HCT116 (cell line): Measurements from ENCODE around the gene GLTP. TPM values are rescaled to one million over a fixed set of nuclear protein-coding genes. Genes with fewer than 3 reads are reported as not detected.

ENCODE experiments used
- ATAC-seq: fragments of 200-7000 bp; cut with Tn5 transposase; 2 replicates; pipeline ENCODE4 v1.9.1; 2020; ENCODE audit warnings: mild to moderate bottlenecking, moderate library complexity
- BruUV-seq: library from RNA; stranded (reverse); fragments of 400-500 nt; replicated peaks from 2 replicates; lab custom pipeline; 2021; lab: Mats Ljungman, UMichigan
- CTCF ChIA-PET: fragments of 300-600 bp; sonication (Branson Sonifier 250); formaldehyde crosslinking; loops from one replicate; lab custom pipeline; 2021; ENCODE audit warnings: antibody characterized with exemption; lab: Charles Lee
- POLR2A ChIA-PET: fragments of 300-600, 350-600 bp; sonication (Branson Sonifier 250); formaldehyde crosslinking; loops from one replicate; lab custom pipeline; 2021; ENCODE audit warnings: antibody characterized with exemption; lab: Charles Lee
- RAD21 ChIA-PET, 2 experiments: fragments of 300-600 bp; sonication (Branson Sonifier 250); formaldehyde crosslinking; loops; one replicate each; lab custom pipeline; 2023; ENCODE audit warnings: low total read pairs in 2 of 2; ENCODE audit not compliant: uncharacterized antibody in 2 of 2, unreplicated experiment in 2 of 2, low non-redundant PET in 1 of 2; lab: Charles Lee
- DNase-seq: peaks from one replicate; pipeline ENCODE4 v3.0.0-alpha.2; 2010; ENCODE audit warnings: low read depth, low spot score
- H2AFZ ChIP-seq: fragments of 200-600 bp; shearing (Covaris generic), sonication (generic); 2 replicates; pipeline ENCODE4 v1.6.1; 2017; ENCODE audit warnings: low read depth, mixed run types, mixed read lengths, antibody characterized with exemption, low read length; ENCODE audit not compliant: poor library complexity, severe bottlenecking
- H3K27ac ChIP-seq: 2 replicates; pipeline ENCODE4 v1.5.1; 2012; ENCODE audit warnings: low read depth, low read length
- H3K27me3 ChIP-seq: fragments of 200-600 bp; sonication (generic); 2 replicates; pipeline ENCODE4 v1.6.1; 2016; ENCODE audit warnings: mixed run types, low read length, mixed read lengths; ENCODE audit not compliant: insufficient read depth
- H3K36me3 ChIP-seq, 2 experiments: fragments of 200-500 bp in 1 of 2; fragments of 200-600 bp in 1 of 2; sonication (Bioruptor generic) in 1 of 2; sonication (generic) in 1 of 2; 2 replicates each; pipeline versions ENCODE4 v1.5.1 to v1.6.1; 2014 to 2016; ENCODE audit warnings: low read length in 2 of 2, inconsistent platforms in 1 of 2, mixed read lengths in 1 of 2, mixed run types in 1 of 2; ENCODE audit not compliant: insufficient read depth in 2 of 2, control insufficient read depth in 1 of 2
- H3K4me1 ChIP-seq, 2 experiments: fragments of 200-600 bp in 1 of 2; sonication (generic) in 1 of 2; 2 replicates each; pipeline versions ENCODE4 v1.5.1 to v1.6.1; 2012 to 2017; ENCODE audit warnings: low read length in 2 of 2, inconsistent platforms in 1 of 2, mild to moderate bottlenecking in 1 of 2, mixed read lengths in 1 of 2, mixed run types in 1 of 2, moderate library complexity in 1 of 2; ENCODE audit not compliant: insufficient read depth in 2 of 2, control insufficient read depth in 1 of 2
- H3K4me2 ChIP-seq: fragments of 200-600 bp; sonication (generic); 2 replicates; pipeline ENCODE4 v1.6.1; 2017; ENCODE audit warnings: mixed run types, low read length, mixed read lengths
- H3K4me3 ChIP-seq, 2 experiments: fragments of 200-600 bp in 1 of 2; sonication (generic) in 1 of 2; replicated peaks in 1 of 2; 2 replicates each; pipeline ENCODE4 v1.5.1; 2011 to 2016; ENCODE audit warnings: low read length in 2 of 2, control low read depth in 1 of 2, low read depth in 1 of 2, mild to moderate bottlenecking in 1 of 2, mixed read lengths in 1 of 2, mixed run types in 1 of 2
- H3K79me2 ChIP-seq: fragments of 200-600 bp; sonication (generic); 2 replicates; pipeline ENCODE4 v1.6.1; 2017; ENCODE audit warnings: mild to moderate bottlenecking, mixed run types, low read length, moderate library complexity, mixed read lengths; ENCODE audit not compliant: insufficient read depth
- H3K9ac ChIP-seq: fragments of 200-600 bp; sonication (generic); 2 replicates; pipeline ENCODE4 v1.6.1; 2016; ENCODE audit warnings: low read length, mixed read lengths
- H3K9me2 ChIP-seq: fragments of 200-600 bp; sonication (generic), shearing (Covaris generic); 2 replicates; pipeline ENCODE4 v1.6.1; 2017; ENCODE audit warnings: mixed run types, mild to moderate bottlenecking, moderate library complexity; ENCODE audit not compliant: insufficient read depth
- H3K9me3 ChIP-seq, 2 experiments: fragments of 200-500 bp in 1 of 2; fragments of 200-600 bp in 1 of 2; sonication (Bioruptor generic) in 1 of 2; sonication (generic) in 1 of 2; 2 replicates each; pipeline ENCODE4 v1.6.1; 2014 to 2017; ENCODE audit warnings: low read length in 2 of 2, mixed read lengths in 2 of 2, inconsistent platforms in 1 of 2, low read depth in 1 of 2, mild to moderate bottlenecking in 1 of 2, mixed run types in 1 of 2, moderate library complexity in 1 of 2; ENCODE audit not compliant: control insufficient read depth in 1 of 2, insufficient read depth in 1 of 2
- H4K20me1 ChIP-seq: fragments of 200-600 bp; sonication (generic), shearing (Covaris generic); 2 replicates; pipeline ENCODE4 v1.6.1; 2017; ENCODE audit warnings: mixed run types, mild to moderate bottlenecking, moderate library complexity; ENCODE audit not compliant: insufficient read depth
- CEBPB ChIP-seq: IDR thresholded peaks from 2 replicates; pipeline ENCODE4 v1.6.1; 2012; ENCODE audit warnings: low read depth
- EZH2 ChIP-seq: fragments of 200-600 bp; sonication (generic); IDR thresholded peaks from 2 replicates; pipeline ENCODE4 v1.6.1; 2017; ENCODE audit warnings: antibody characterized with exemption, mixed run types
- EZH2phosphoT487 ChIP-seq: fragments of 200-600 bp; IDR thresholded peaks from 2 replicates; pipeline ENCODE4 v1.6.1; 2018; ENCODE audit warnings: antibody characterized with exemption, borderline replicate concordance
- FOSL1 ChIP-seq: IDR thresholded peaks from 2 replicates; pipeline ENCODE4 v1.6.1; 2012; ENCODE audit warnings: low read depth
- JUND ChIP-seq: IDR thresholded peaks from 2 replicates; pipeline ENCODE4 v1.6.1; 2012
- POLR2A ChIP-seq: IDR thresholded peaks from 2 replicates; pipeline ENCODE4 v1.7.0; 2011; ENCODE audit warnings: borderline replicate concordance; ENCODE audit not compliant: insufficient read depth, insufficient read length; ENCODE audit errors: extremely low read depth
- SIN3A ChIP-seq: IDR thresholded peaks from 2 replicates; pipeline ENCODE4 v1.6.1; 2012; ENCODE audit warnings: low read depth
- SP1 ChIP-seq: IDR thresholded peaks from 2 replicates; pipeline ENCODE4 v1.6.1; 2012; ENCODE audit warnings: low read depth
- TCF7L2 ChIP-seq: IDR thresholded peaks from 2 replicates; pipeline ENCODE4 v1.7.0; 2011; ENCODE audit warnings: borderline replicate concordance, inconsistent platforms; ENCODE audit not compliant: insufficient read depth, insufficient read length; ENCODE audit errors: extremely low read depth
- YY1 ChIP-seq: IDR thresholded peaks from 2 replicates; pipeline ENCODE4 v1.6.1; 2011; ENCODE audit warnings: low read length, low read depth, moderate library complexity, mild to moderate bottlenecking; ENCODE audit not compliant: insufficient replicate concordance; ENCODE audit errors: extremely low read depth
- ZNF274 ChIP-seq: fragments of 200-500 bp; sonication (Bioruptor generic); IDR thresholded peaks from 2 replicates; pipeline ENCODE4 v1.6.1; 2014; ENCODE audit warnings: mild to moderate bottlenecking, low read depth, low read length, inconsistent platforms
- intact Hi-C: fragments of 100-400 bp; cut with micrococcal nuclease; formaldehyde crosslinking; loops from 2 replicates; pipeline ENCODE4 v1.10.0; 2022
- total RNA-seq: library from RNA; stranded (reverse); gene quantifications from one replicate; pipeline ENCODE4 v1.2.1, GENCODE V29; 2021; ENCODE audit not compliant: unreplicated experiment
- TF ChIP-seq, protein P1 (sequence below): IDR thresholded peaks from 2 replicates; pipeline ENCODE4 v1.6.1; 2012; ENCODE audit warnings: low read depth
- TF ChIP-seq, protein P2 (sequence below): IDR thresholded peaks from 2 replicates; pipeline ENCODE4 v1.6.1; 2012
- TF ChIP-seq, protein P3 (sequence below), 3 experiments: fragments of 200-600 bp in 1 of 3; sonication (generic) in 1 of 3; IDR thresholded peaks in 2 of 3; conservative IDR thresholded peaks in 1 of 3; 2 replicates each; pipeline ENCODE4 v1.5.1; 2012 to 2017; ENCODE audit warnings: low read depth in 2 of 3, low read length in 2 of 3, antibody characterized with exemption in 1 of 3, borderline replicate concordance in 1 of 3, control low read depth in 1 of 3, mild to moderate bottlenecking in 1 of 3, mixed read lengths in 1 of 3, mixed run types in 1 of 3, moderate library complexity in 1 of 3; ENCODE audit not compliant: insufficient read depth in 1 of 3

GLTP gene
- total RNA-seq, 1 experiment from 2014 or later = 26.6 TPM

DNA sequence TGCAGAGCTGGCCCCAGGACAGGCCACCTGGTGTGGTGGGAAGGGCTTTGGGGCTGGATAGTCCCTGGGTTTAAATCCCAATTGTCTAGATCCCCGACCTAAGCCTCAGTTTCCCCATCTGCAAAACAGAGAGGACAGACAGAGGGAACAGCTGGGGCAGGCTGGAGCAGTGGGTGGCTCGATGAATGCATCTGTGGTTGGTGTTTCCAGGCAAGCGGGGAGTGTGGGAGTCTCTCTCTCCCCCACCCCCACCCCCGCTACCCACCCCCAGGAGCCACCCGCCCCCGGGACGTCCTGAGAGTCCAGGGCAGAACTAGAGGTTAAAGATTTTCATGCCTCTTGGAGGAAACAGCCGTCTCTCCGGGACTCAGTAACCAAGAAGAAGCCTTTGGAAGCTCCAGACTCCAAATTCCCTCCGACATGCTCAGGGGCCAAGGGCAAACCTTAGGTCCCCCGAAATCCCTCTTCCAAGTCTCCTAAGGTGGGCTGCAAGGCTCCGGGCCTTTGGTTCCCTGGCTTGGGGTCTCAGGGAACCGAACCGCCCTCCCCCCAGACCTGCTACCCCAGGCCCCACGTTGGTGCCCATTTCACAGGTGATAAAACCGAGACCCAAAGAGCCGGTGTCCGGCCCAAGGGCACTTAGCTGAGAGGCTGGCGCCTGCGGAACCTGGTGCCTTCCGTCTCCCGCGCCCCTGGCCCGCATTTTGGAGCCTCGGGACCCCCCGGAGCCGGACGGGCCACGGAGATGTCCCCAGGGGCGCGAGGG, 47.6 kb downstream of the GLTP start:
- Histone ChIP-seq H3K27ac (no peak overlapping the region), H3K9me3 (no peaks in the 10 kb centered on the region), H3K9ac (no peak overlapping the region), H3K9me2 (no peaks in the 10 kb centered on the region), H3K4me2 (no peak overlapping the region), H3K36me3 (no peaks in the 10 kb centered on the region), H3K4me1 (peaks cover 0 to 11% of the 10 kb centered on the region in 2 experiments; a peak in 1 of 4 replicates), H3K79me2 (no peaks in the 10 kb centered on the region), H2AFZ (no peak overlapping the region)
- intact Hi-C loops = no loop called here
- CTCF ChIA-PET = no interaction called here
- BruUV-seq = no TSS peak
- ATAC-seq = no peak
- TF ChIP-seq CEBPB = no peak
- TF ChIP-seq FOSL1 = no peak
- no peak for TF ChIP-seq EZH2phosphoT487
- no peak for TF ChIP-seq TCF7L2
- TF ChIP-seq JUND = no peak
- TF ChIP-seq, protein P1, sequence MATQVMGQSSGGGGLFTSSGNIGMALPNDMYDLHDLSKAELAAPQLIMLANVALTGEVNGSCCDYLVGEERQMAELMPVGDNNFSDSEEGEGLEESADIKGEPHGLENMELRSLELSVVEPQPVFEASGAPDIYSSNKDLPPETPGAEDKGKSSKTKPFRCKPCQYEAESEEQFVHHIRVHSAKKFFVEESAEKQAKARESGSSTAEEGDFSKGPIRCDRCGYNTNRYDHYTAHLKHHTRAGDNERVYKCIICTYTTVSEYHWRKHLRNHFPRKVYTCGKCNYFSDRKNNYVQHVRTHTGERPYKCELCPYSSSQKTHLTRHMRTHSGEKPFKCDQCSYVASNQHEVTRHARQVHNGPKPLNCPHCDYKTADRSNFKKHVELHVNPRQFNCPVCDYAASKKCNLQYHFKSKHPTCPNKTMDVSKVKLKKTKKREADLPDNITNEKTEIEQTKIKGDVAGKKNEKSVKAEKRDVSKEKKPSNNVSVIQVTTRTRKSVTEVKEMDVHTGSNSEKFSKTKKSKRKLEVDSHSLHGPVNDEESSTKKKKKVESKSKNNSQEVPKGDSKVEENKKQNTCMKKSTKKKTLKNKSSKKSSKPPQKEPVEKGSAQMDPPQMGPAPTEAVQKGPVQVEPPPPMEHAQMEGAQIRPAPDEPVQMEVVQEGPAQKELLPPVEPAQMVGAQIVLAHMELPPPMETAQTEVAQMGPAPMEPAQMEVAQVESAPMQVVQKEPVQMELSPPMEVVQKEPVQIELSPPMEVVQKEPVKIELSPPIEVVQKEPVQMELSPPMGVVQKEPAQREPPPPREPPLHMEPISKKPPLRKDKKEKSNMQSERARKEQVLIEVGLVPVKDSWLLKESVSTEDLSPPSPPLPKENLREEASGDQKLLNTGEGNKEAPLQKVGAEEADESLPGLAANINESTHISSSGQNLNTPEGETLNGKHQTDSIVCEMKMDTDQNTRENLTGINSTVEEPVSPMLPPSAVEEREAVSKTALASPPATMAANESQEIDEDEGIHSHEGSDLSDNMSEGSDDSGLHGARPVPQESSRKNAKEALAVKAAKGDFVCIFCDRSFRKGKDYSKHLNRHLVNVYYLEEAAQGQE = no peak
- TF ChIP-seq SP1 = no peak
- TF ChIP-seq EZH2 = no peak
- TF ChIP-seq, protein P2, sequence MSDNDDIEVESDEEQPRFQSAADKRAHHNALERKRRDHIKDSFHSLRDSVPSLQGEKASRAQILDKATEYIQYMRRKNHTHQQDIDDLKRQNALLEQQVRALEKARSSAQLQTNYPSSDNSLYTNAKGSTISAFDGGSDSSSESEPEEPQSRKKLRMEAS = no peak
- no peak for TF ChIP-seq ZNF274
- TF ChIP-seq YY1 = no peak
- TF ChIP-seq SIN3A = no peak
- TF ChIP-seq, protein P3, sequence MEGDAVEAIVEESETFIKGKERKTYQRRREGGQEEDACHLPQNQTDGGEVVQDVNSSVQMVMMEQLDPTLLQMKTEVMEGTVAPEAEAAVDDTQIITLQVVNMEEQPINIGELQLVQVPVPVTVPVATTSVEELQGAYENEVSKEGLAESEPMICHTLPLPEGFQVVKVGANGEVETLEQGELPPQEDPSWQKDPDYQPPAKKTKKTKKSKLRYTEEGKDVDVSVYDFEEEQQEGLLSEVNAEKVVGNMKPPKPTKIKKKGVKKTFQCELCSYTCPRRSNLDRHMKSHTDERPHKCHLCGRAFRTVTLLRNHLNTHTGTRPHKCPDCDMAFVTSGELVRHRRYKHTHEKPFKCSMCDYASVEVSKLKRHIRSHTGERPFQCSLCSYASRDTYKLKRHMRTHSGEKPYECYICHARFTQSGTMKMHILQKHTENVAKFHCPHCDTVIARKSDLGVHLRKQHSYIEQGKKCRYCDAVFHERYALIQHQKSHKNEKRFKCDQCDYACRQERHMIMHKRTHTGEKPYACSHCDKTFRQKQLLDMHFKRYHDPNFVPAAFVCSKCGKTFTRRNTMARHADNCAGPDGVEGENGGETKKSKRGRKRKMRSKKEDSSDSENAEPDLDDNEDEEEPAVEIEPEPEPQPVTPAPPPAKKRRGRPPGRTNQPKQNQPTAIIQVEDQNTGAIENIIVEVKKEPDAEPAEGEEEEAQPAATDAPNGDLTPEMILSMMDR (IDR thresholded peaks at IDR 0.05 in 2 of 3, conservative IDR thresholded peaks at IDR 0.05 in 1 of 3; ENCODE audit: borderline replicate concordance in 1 of 3, insufficient read depth in 1 of 3, low read depth in 2 of 3, low read length in 2 of 3) = no peak
- TF ChIP-seq POLR2A = no peak
- TF ChIP-seq, all 23 proteins: peak for 0
- no peaks in the 10 kb centered on the region for H4K20me1 ChIP-seq
- no peak overlapping the region for H3K4me3 ChIP-seq
- no peak for DNase-seq
- H3K27me3 ChIP-seq = no peaks in the 10 kb centered on the region
- POLR2A ChIA-PET = no interaction called here
- RAD21 ChIA-PET = no interaction called here
